ENCODE measurements around the gene CDK19. TPM values are rescaled to one million over a fixed set of nuclear protein-coding genes. Genes with fewer than 3 reads are reported as not detected.

CDK19 gene
- total and polyA plus RNA-seq, 12 donors = 3.5 to 59.1 (median 7.9) TPM

- Histone ChIP-seq H3K27me3 (no peaks in the 10 kb centered on the region), H3K27ac (no peak overlapping the region), H3K4me3 (no peak overlapping the region), H3K9me3 (replicated peaks in 1 of 3) (no peaks in the 10 kb centered on the region), H3K36me3 (replicated peaks in 1 of 2) (no peaks in the 10 kb centered on the region), H3K4me1 (replicated peaks in 1 of 2) (peaks cover 0 to 6% of the 10 kb centered on the region in 2 donors)
- WGBS, 4 donors = 90 to 100% (median 96%) methylated on average over 1 of the region's 1 CpG
- no peak for DNase-seq
- TF ChIP-seq POLR2A (IDR thresholded peaks at IDR 0.05) = no peak
- TF ChIP-seq, protein P1, sequence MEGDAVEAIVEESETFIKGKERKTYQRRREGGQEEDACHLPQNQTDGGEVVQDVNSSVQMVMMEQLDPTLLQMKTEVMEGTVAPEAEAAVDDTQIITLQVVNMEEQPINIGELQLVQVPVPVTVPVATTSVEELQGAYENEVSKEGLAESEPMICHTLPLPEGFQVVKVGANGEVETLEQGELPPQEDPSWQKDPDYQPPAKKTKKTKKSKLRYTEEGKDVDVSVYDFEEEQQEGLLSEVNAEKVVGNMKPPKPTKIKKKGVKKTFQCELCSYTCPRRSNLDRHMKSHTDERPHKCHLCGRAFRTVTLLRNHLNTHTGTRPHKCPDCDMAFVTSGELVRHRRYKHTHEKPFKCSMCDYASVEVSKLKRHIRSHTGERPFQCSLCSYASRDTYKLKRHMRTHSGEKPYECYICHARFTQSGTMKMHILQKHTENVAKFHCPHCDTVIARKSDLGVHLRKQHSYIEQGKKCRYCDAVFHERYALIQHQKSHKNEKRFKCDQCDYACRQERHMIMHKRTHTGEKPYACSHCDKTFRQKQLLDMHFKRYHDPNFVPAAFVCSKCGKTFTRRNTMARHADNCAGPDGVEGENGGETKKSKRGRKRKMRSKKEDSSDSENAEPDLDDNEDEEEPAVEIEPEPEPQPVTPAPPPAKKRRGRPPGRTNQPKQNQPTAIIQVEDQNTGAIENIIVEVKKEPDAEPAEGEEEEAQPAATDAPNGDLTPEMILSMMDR (IDR thresholded peaks at IDR 0.05) = no peak
- intact Hi-C loops (cut with DNase I) = no loop called here
Observed at GRCh38 chr6:110795271-110795670, 20.0 kb downstream of the CDK19 start.

DNA sequence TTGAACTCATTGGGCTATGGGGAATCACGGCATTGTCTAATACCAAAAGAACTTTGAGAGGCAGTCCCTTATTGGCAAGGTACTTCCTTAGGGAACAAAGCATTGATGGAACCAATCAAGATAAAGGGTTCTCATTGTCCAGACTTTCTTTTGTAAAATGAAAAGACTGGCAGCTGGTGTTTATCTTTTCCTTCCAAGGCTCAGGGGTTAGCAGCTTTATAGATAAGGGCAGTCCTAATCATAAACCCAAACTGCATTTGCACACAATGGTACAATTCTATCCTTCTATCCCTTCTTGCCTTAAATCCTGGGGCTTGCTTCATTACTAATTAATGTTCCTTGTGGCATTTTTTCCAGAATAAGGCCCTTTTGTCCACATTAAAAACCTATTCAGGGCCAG, 28.6 kb downstream of the CDK19 start:
- Histone ChIP-seq H3K36me3 (replicated peaks in 1 of 2) (no peaks in the 10 kb centered on the region), H3K9me3 (replicated peaks in 1 of 3) (no peaks in the 10 kb centered on the region), H3K4me1 (replicated peaks in 1 of 2) (peaks cover 0 to 8% of the 10 kb centered on the region in 2 donors), H3K27ac (no peak overlapping the region), H3K4me3 (no peak overlapping the region), H3K27me3 (no peaks in the 10 kb centered on the region)
- no peak for TF ChIP-seq POLR2A (IDR thresholded peaks at IDR 0.05)
- TF ChIP-seq, protein P1 (IDR thresholded peaks at IDR 0.05) = no peak
- 85 to 98% (median 94%) methylated on average over 1 of the region's 1 CpG for WGBS, 4 donors
- DNase-seq = no peak
- intact Hi-C loops (cut with DNase I) = no loop called here

GRCh38 chr6:110786271-110786670, 29.0 kb downstream of the CDK19 start:
- TF ChIP-seq, protein P1 (IDR thresholded peaks at IDR 0.05) = no peak
- TF ChIP-seq POLR2A (IDR thresholded peaks at IDR 0.05) = no peak
- 92 to 97% (median 95%) methylated on average over 3 of the region's 3 CpGs for whole genome bisulfite sequencing, 4 donors
- Histone ChIP-seq H3K27ac (no peak overlapping the region), H3K9me3 (replicated peaks in 1 of 3) (no peaks in the 10 kb centered on the region), H3K27me3 (no peaks in the 10 kb centered on the region), H3K36me3 (replicated peaks in 1 of 2) (no peaks in the 10 kb centered on the region), H3K4me1 (replicated peaks in 1 of 2) (peaks cover 0 to 10% of the 10 kb centered on the region in 2 donors), H3K4me3 (no peak overlapping the region)
- no peak for DNase-seq
- intact Hi-C loops (cut with DNase I) = no loop called here

DNA sequence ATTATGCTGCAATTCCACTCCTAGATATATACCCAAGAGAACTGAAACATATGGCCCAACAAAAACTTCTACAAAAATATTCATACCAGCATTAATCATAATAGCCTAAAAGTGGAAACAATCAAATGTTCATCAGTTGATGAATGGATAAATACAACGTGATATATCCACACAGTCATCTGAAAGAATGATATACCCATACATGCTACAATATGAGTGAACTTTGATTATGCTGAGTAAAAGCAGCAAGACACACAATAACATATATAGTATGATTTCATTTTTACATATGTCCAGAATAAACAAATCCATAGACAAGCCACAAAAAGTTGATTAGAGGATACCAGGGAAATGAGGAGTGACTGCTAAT, 30.7 kb downstream of the CDK19 start:
- 76 to 89% (median 80%) methylated on average over 1 of the region's 1 CpG for WGBS, 4 donors
- Histone ChIP-seq H3K4me3 (no peak overlapping the region), H3K27me3 (no peaks in the 10 kb centered on the region), H3K4me1 (replicated peaks in 1 of 2) (peaks cover 0 to 10% of the 10 kb centered on the region in 2 donors), H3K27ac (no peak overlapping the region), H3K36me3 (replicated peaks in 1 of 2) (no peaks in the 10 kb centered on the region), H3K9me3 (replicated peaks in 1 of 3) (no peaks in the 10 kb centered on the region)
- intact Hi-C loops (cut with DNase I) = no loop called here
- TF ChIP-seq, protein P1 (IDR thresholded peaks at IDR 0.05) = no peak
- TF ChIP-seq POLR2A (IDR thresholded peaks at IDR 0.05) = no peak
- DNase-seq = no peak

Data from adrenal gland (tissue), 12 donors.